DMS153 treated with DMSO at 0.1 percent for 48 hours (cell line): ENCODE measurements around the gene KLHL2.
"Not testable (repeated sequence)": the region's sequence is repeated elsewhere in the genome, so short reads cannot be mapped to it uniquely, and the experiment has no call there.

ENCODE experiments used
- DNase-seq: peaks from one replicate; lab custom pipeline; 2025; ENCODE audit not compliant: unreplicated experiment; lab: John Stamatoyannopoulos, UW

KLHL2 gene

DNA sequence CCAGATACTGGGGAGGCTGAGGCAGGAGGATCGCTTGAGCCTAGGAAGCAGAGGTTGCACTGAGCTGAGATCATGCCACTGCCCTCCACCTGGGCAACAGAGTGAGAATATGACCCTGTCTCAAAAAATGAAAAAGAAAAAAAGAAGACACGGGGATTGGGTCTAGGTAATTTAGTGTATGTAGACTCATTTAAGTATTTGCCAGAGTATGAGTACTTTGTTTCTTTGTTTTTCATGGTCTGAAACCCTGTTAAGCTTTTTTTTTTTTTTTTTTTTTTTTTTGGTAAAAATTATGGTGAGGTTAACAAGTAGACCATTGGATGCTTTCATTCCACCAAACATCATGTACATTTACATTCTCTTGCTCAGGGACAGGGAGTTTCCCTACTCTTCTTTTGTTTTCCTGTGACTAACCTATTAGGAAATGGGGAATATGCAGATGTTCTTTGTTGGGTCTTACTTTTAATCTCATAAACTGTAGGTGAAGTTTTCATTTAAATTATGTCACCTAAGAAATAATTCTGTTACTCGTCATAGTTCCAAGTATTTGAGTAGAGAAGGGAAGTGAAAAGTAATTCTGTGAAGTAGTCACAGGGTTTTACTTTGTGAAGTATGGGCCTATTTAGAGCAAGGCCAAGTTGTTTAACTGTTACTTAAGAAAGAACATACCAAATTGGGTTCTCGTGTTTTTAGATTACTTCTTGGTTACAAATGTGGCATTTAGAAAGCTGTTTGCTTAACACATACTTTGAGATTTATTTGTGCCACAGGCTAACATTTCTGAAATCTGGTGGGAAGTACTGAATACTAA is 25.5 kb downstream of the KLHL2 start:
- not testable (repeated sequence) for DNase-seq

- DNase-seq, result no peak
Observed at GRCh38 chr4:165234766-165235165, 27.4 kb downstream of the KLHL2 start.

GRCh38 chr4:165236852-165237251 is 29.5 kb downstream of the KLHL2 start:
- DNase-seq, result not testable (repeated sequence)

GRCh38 chr4:165238041-165238640 is 30.8 kb downstream of the KLHL2 start:
- peak; percentile 36 for DNase-seq

DNA sequence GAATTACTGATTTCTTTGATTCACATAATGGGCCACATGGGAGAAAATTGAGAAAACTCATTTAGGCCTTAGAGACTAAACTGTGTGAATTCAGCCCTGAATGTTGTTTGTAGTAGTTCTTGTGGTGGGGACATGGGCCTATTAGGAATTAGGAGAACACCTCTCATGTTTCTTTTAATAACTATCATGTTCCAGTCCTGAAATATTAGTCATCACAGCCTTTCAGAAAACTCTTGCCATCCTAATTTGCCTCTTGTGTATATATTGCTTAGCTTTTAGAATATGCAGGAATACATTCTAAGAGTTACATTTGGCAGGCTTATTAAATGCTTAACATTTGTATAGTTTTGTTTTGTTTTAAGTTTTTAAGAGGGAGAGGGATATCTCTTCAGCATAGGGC is 33.4 kb downstream of the KLHL2 start:
- DNase-seq, result not testable (repeated sequence)

- not testable (repeated sequence) for DNase-seq
Observed at GRCh38 chr4:165244148-165244547, 36.8 kb downstream of the KLHL2 start.

DNA sequence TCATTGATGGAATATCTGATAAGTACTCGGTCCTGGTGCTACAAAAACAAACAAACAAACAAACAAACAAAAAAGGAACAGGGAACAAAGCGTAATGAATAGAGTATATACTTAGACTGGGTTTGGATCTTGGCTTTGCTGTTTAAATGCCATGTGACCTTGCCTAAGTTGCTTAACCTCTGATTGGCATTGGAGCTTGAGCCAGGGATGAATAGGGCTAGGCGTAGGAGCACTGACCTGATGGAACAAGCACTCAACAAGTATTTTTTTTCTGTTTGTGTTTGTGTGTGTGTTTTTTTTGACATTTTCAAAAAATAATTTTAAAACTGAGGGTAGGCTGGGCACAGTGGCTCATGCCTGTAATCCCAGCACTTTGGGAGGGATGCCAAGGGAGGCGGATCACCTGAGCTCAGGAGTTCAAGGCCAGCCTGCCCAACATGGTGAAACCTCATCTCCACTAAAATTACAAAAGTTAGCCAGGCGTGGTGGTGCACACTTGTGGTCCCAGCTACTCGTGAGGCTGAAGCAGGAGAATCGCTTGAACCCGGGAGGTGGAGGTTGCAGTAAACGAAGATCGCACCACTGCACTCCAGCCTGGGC is 37.3 kb downstream of the KLHL2 start:
- DNase-seq, result not testable (repeated sequence)

- DNase-seq, result no peak
Observed at GRCh38 chr4:165248102-165248501, 40.7 kb downstream of the KLHL2 start.

DNA sequence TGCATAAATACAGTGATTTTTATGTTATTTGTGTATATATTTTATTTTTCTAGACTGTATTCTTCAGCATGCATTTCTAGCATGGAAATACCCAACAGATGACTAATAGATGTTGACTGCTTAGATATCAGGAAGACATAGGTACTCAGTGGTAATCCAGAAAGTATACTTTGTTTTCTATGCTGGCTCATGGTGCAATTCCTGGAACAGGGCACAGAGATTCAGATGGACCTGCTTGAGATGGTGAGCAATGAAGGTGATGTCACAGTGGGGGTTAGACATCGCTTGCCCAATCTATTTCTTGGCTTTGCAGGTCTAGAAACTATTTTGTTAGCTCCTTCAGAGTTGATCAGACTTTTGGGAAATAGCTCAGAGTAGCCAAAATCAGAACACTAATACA is 41.5 kb downstream of the KLHL2 start:
- not testable (repeated sequence) for DNase-seq

- DNase-seq, result not testable (repeated sequence)
Observed at GRCh38 chr4:165254771-165255170, 47.4 kb downstream of the KLHL2 start.

DNA sequence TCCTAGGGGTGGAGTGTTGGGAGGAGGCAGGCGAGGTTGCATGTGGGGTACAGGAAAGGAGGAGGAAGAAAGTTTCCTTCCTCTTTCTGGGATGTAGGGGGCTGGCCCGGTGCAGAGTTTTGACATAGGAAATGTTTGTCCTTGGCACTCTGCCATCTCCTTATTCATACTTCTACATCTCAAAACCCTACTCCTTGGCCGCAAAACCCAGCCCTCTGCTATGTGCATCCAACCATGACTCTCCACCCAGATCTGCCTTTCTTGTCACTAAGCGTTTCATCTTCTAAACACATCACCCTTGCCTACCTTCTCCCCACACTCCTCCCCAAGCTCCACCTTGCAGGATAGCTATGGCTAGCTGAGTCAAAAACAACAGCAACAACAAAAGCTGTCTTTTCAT is 48.1 kb downstream of the KLHL2 start:
- DNase-seq, result not testable (repeated sequence)

GRCh38 chr4:165256074-165256659 is 48.8 kb downstream of the KLHL2 start:
- DNase-seq, result not testable (repeated sequence)

GRCh38 chr4:165259776-165260175 is 52.4 kb downstream of the KLHL2 start:
- not testable (repeated sequence) for DNase-seq

DNA sequence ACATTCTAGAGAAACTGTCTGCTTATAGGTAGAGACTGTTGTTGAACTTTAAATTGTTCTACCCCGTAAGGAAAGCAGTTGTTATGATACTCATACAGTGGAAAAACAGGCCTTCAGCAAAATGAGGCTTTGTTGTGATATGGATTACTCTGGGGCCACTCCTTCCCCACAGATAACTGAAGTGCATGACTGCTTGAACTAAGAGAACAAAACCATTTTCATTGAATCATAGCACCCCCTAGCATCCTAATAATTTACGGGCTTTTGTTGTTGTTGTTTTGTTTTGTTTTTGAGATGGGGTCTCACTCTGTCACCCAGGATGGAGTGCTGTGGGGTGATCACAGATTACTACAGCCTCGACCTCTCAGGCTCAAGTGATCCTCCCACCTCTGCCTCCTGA is 54.9 kb downstream of the KLHL2 start:
- DNase-seq, result not testable (repeated sequence)

- DNase-seq, result not testable (repeated sequence)
Observed at GRCh38 chr4:165263466-165263865, 56.1 kb downstream of the KLHL2 start.

GRCh38 chr4:165269931-165270330 is 62.6 kb downstream of the KLHL2 start:
- DNase-seq, result not testable (repeated sequence)

DNA sequence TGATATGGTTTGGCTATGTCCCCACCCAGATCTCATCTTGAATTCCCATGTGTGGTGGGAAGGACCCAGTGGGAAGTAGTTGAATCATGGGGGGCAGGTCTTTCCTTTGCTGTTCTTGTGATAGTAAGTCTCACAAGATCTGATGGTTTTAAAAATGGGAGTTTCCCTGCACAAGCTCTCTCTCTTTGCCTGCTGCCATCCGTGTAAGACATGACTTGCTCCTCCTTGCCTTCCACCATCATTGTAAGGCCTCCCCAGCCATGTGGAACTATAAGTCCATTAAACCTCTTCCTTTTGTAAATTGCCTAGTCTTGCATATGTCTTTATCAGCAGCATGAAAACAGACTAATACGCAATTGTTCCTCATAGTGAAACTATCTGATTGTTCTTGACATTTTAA is 66.1 kb downstream of the KLHL2 start:
- DNase-seq, result not testable (repeated sequence)

DNA sequence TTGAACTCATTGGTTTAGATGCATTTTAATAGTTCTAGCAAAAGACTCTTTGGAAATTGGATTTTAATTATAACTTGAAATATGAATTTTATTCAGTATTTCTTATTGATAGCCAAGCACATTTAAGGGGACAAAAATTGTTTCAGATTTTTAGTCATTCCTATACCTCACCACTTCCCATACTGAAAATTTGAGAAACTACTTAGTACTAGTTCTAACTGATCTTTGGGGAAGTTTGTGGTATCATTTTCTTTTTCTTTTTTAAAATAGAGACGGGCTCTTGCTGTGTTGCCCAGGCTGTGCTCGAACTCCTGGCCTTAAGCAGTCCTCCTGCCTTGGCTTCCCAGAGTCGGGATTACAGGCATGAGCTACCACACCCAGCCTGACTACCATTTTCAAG is 68.0 kb downstream of the KLHL2 start:
- DNase-seq, result not testable (repeated sequence)

DNA sequence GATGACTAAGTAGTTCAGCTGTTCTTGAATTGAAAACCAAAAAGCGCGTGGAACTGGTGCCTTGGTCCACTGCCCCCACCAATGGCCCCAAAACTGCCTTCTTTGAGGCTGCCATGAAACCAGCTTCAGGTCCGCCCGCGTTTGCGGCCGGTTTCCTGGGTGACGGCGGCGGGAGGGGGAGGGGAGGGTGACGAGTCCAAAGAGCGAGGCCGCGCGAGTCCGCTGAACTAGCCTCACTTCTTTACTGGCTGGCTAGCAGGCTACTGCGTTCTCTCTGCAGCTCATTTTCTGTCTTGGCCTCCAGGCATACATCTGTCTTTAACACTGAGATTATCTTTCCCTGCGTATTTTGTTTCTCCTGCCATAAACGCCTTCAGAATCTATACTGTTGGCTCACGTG is 72.2 kb downstream of the KLHL2 start:
- not testable (repeated sequence) for DNase-seq

DNA sequence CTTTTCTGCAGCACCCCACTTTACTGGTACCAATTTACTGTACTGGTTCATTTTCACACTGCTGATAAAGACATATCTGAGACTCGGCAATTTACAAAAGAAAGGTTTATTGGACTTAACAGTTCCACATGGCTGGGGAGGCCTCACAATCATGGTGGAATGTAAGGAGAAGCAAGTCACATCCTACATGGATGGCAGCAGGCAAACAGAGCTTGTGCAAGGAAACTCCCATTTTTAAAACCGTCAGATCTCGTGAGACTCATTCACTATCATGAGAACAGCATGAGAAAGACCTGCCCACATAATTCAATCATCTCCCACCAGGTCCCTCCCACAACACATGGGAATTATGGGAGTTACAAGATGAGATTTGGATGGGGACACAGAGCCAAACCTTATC is 77.3 kb downstream of the KLHL2 start:
- not testable (repeated sequence) for DNase-seq

DNA sequence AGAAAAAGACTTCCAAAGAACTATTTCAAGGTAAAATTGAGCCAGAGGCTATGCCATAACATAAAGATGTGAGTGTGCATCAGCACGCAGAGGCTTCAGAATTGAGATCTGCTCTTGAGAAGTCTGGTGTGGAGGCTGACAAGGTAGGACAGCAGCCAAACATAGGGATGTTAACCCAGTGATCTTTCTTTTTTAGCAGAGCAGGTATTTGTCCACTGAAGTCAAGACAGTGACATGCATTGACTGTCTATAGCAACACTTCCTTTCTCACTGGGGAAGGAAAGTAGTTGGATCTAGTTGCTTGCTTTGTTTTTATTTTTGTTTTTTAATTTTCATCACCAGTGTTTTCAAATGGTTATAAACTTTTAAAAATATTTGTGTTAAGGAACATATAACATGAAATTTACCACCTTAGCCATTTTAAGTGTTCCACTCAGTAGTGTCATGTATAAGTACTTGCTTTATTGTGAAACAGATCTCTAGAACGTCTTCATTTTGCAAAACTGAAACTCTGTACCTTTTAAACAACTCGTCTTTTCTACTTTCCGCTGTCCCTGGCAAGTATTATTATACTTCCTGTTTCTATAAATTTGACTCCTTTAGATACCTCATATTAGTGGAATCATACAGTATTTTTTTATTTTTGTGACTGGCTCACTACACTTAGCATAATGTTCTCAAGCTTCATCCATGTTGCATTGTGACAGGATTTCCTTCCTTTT is 79.4 kb downstream of the KLHL2 start:
- DNase-seq, result not testable (repeated sequence)
